DND-41 (cell line): ENCODE measurements around the gene RASL12.
"Not testable (repeated sequence)": the region's sequence is repeated elsewhere in the genome, so short reads cannot be mapped to it uniquely, and the experiment has no call there.

Source experiments
- ATAC-seq: fragments of 200-7000 bp; cut with Tn5 transposase; 3 replicates; pipeline ENCODE4 v1.9.1; 2021; ENCODE audit warnings: low read depth; ENCODE audit not compliant: insufficient read depth
- DNase-seq: peaks from one replicate; pipeline ENCODE4 v3.0.0-alpha.2; 2020
- H2AFZ ChIP-seq: 2 replicates; pipeline ENCODE4 v1.6.0; 2012; ENCODE audit warnings: low read depth, low read length
- H3K27ac ChIP-seq: 2 replicates; pipeline ENCODE4 v1.5.1; 2012; ENCODE audit warnings: low read length, inconsistent platforms
- H3K27me3 ChIP-seq: fragments of 200-600 bp; sonication (generic); 2 replicates; pipeline ENCODE4 v1.6.0; 2012; ENCODE audit warnings: low read length, mild to moderate bottlenecking, inconsistent platforms; ENCODE audit not compliant: insufficient read depth, poor library complexity
- H3K36me3 ChIP-seq: 2 replicates; pipeline ENCODE4 v1.5.1; 2012; ENCODE audit warnings: low read length, inconsistent platforms; ENCODE audit not compliant: insufficient read depth
- H3K4me1 ChIP-seq: 2 replicates; pipeline ENCODE4 v1.5.1; 2012; ENCODE audit warnings: mild to moderate bottlenecking, low read length; ENCODE audit not compliant: insufficient read depth
- H3K4me2 ChIP-seq: 2 replicates; pipeline ENCODE4 v1.6.0; 2012; ENCODE audit warnings: mild to moderate bottlenecking, moderate library complexity, low read length, inconsistent platforms; ENCODE audit not compliant: insufficient read depth
- H3K4me3 ChIP-seq, 2 experiments: fragments of 200-600 bp in 1 of 2; shearing (Covaris generic) in 1 of 2; 2 replicates each; pipeline ENCODE4 v1.5.1; 2012 to 2016; ENCODE audit warnings: inconsistent platforms in 2 of 2, low read length in 2 of 2, mild to moderate bottlenecking in 2 of 2, low read depth in 1 of 2, moderate library complexity in 1 of 2
- H3K79me2 ChIP-seq: 2 replicates; pipeline ENCODE4 v1.6.0; 2012; ENCODE audit warnings: low read length, inconsistent platforms; ENCODE audit not compliant: insufficient read depth
- H3K9ac ChIP-seq: 2 replicates; pipeline ENCODE4 v1.6.0; 2012; ENCODE audit warnings: low read depth, mild to moderate bottlenecking, inconsistent platforms, low read length, moderate library complexity
- H3K9me3 ChIP-seq: 2 replicates; pipeline ENCODE4 v1.5.1; 2012; ENCODE audit warnings: low read length, moderate library complexity, mild to moderate bottlenecking, inconsistent platforms; ENCODE audit not compliant: insufficient read depth, severe bottlenecking
- H4K20me1 ChIP-seq: 2 replicates; pipeline ENCODE4 v1.6.0; 2012; ENCODE audit warnings: low read length; ENCODE audit not compliant: insufficient read depth
- CTCF ChIP-seq: IDR thresholded peaks from 2 replicates; pipeline ENCODE4 v1.5.1; 2012; ENCODE audit warnings: borderline replicate concordance, low read length, moderate library complexity, mild to moderate bottlenecking; ENCODE audit not compliant: poor library complexity, severe bottlenecking; ENCODE audit errors: extremely low read depth
- EZH2 ChIP-seq: IDR thresholded peaks from 3 replicates; pipeline ENCODE4 v1.6.1; 2012; ENCODE audit warnings: borderline replicate concordance, low read depth, mild to moderate bottlenecking, moderate library complexity, low read length, inconsistent platforms; ENCODE audit not compliant: severe bottlenecking

Gene RASL12

GRCh38 chr15:65095747-65096104, 27.9 kb upstream of the RASL12 start:
- H3K9me3 ChIP-seq: no peaks in the 10 kb centered on the region
- H4K20me1 ChIP-seq: no peaks in the 10 kb centered on the region
- no peak overlapping the region for H3K4me3 ChIP-seq
- TF ChIP-seq EZH2 (no peak), CTCF (no peak)
- H3K4me2 ChIP-seq: no peak overlapping the region
- H3K79me2 ChIP-seq: no peaks in the 10 kb centered on the region
- no peak overlapping the region for H3K9ac ChIP-seq
- H3K4me1 ChIP-seq: no peaks in the 10 kb centered on the region
- DNase-seq: no peak
- H3K27ac ChIP-seq: no peak overlapping the region
- H3K36me3 ChIP-seq: peaks cover 16% of the 10 kb centered on the region
- H2AFZ ChIP-seq: no peak overlapping the region
- no peaks in the 10 kb centered on the region for H3K27me3 ChIP-seq
- no peak for ATAC-seq

GRCh38 chr15:65095011-65095746, 27.4 kb upstream of the RASL12 start:
- H3K4me3 ChIP-seq: no peak overlapping the region
- H3K9me3 ChIP-seq: no peaks in the 10 kb centered on the region
- no peak overlapping the region for H3K27ac ChIP-seq
- no peak overlapping the region for H3K9ac ChIP-seq
- DNase-seq: no peak
- ATAC-seq: no peak
- no peak overlapping the region for H2AFZ ChIP-seq
- no peak overlapping the region for H3K4me2 ChIP-seq
- peaks cover 11% of the 10 kb centered on the region for H3K36me3 ChIP-seq
- no peaks in the 10 kb centered on the region for H3K27me3 ChIP-seq
- no peak for TF ChIP-seq CTCF
- no peak for TF ChIP-seq EZH2
- no peaks in the 10 kb centered on the region for H4K20me1 ChIP-seq
- H3K4me1 ChIP-seq: no peaks in the 10 kb centered on the region
- no peaks in the 10 kb centered on the region for H3K79me2 ChIP-seq

DNA sequence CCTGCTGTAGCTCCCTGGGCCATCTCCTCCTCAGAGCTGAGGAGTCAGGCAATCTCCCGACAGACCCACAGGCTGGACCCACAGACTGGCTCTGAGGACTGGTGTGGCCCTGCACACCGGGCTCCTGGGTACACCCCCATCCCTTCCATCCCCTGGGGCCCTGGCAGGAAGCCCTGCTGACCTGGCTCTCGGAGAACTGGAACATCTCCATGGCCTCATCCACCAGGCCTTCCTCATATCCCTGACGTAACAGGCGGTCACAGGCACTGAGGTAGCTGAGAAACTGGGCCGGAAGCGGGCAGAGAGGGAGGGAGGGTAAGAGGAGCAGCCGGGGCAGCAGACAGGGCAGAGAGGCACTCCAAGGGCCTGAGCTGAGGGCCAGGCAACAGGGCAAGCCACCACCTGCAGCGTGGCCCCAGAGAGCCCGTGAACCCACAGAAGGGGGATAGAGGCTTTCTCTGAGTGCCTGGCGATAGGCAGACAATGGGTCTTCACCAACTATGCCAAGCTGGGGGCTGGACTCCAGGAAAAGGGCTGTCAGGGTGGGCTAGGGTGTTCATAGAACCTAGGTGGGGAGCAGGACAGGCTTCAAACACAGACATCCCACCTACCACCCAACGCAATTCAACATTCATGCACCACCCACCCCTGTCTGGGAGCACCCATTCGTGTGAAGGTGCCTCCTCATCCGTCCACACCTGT, 26.7 kb upstream of the RASL12 start:
- no peak for DNase-seq
- TF ChIP-seq CTCF: no peak
- no peak for TF ChIP-seq EZH2
- no peak overlapping the region for H3K27ac ChIP-seq
- no peaks in the 10 kb centered on the region for H3K79me2 ChIP-seq
- no peaks in the 10 kb centered on the region for H3K9me3 ChIP-seq
- H3K4me2 ChIP-seq: no peak overlapping the region
- H4K20me1 ChIP-seq: no peaks in the 10 kb centered on the region
- H3K4me1 ChIP-seq: no peaks in the 10 kb centered on the region
- no peaks in the 10 kb centered on the region for H3K27me3 ChIP-seq
- H2AFZ ChIP-seq: no peak overlapping the region
- ATAC-seq: no peak
- peaks cover 10% of the 10 kb centered on the region for H3K36me3 ChIP-seq
- H3K9ac ChIP-seq: no peak overlapping the region
- H3K4me3 ChIP-seq: no peak overlapping the region

GRCh38 chr15:65093793-65094170, 26.0 kb upstream of the RASL12 start:
- not testable (repeated sequence) for H3K4me1 ChIP-seq, H3K36me3 ChIP-seq, H2AFZ ChIP-seq, DNase-seq, H3K9me3 ChIP-seq, H3K79me2 ChIP-seq, H3K4me2 ChIP-seq, H3K27me3 ChIP-seq, H4K20me1 ChIP-seq, H3K9ac ChIP-seq, ATAC-seq, H3K27ac ChIP-seq, H3K4me3 ChIP-seq
